BLaER1 treated with 17β-estradiol and CSF1 and Interleukin-3, amounts not matched to agents 10 nM and 100 nM (cell line): ENCODE measurements around the gene SLC34A2.
A peak's percentile ranks its signal among the peaks of the same experiment; 100 is the strongest.

ENCODE experiments used
- H3K27ac ChIP-seq, 11 experiments: shearing (Covaris generic); formaldehyde crosslinking; 2 replicates each; pipeline ENCODE4 v1.8.1; 2022
- H3K27me3 ChIP-seq, 11 experiments: shearing (Covaris generic); formaldehyde crosslinking; 2 replicates each; pipeline ENCODE4 v1.8.1; 2022
- H3K36me3 ChIP-seq, 11 experiments: shearing (Covaris generic); formaldehyde crosslinking; 2 replicates each; pipeline ENCODE4 v1.8.1; 2022
- H3K4me1 ChIP-seq, 10 experiments: shearing (Covaris generic); formaldehyde crosslinking; 2 replicates each; pipeline ENCODE4 v1.8.1; 2022
- H3K4me2 ChIP-seq, 11 experiments: shearing (Covaris generic); formaldehyde crosslinking; 2 replicates each; pipeline ENCODE4 v1.8.1; 2022
- H3K4me3 ChIP-seq, 10 experiments: shearing (Covaris generic); formaldehyde crosslinking; 2 replicates each; pipeline ENCODE4 v1.8.1; 2022
- H3K9ac ChIP-seq, 11 experiments: shearing (Covaris generic); formaldehyde crosslinking; 2 replicates each; pipeline ENCODE4 v1.8.1; 2022
- H3K9me3 ChIP-seq, 11 experiments: shearing (Covaris generic); formaldehyde crosslinking; replicated peaks in 1 of 11; 2 replicates each; pipeline ENCODE4 v1.8.1; 2022
- H4K20me1 ChIP-seq, 11 experiments: shearing (Covaris generic); formaldehyde crosslinking; 2 replicates each; pipeline ENCODE4 v1.8.1; 2022
- Cebpa-rat ChIP-seq, 11 experiments: shearing (Covaris generic); IDR thresholded peaks; 2 replicates each; pipeline ENCODE4 v1.8.1; 2022

The SLC34A2 gene

GRCh38 chr4:25632135-25632534 lies 23.5 kb upstream of the SLC34A2 start:
- H3K4me2 ChIP-seq = peak overlapping the region in 4 of 11 experiments; percentile 5 to 18 (median 14); a peak in 4 of 22 replicates
- no peak overlapping the region for H3K27ac ChIP-seq
- no peaks in the 10 kb centered on the region for H3K36me3 ChIP-seq
- H3K4me3 ChIP-seq = no peak overlapping the region
- no peak overlapping the region for H3K9ac ChIP-seq
- TF ChIP-seq Cebpa-rat (IDR thresholded peaks at IDR 0.05) = no peak
- peaks cover 0 to 9% (median 0%) of the 10 kb centered on the region in 10 experiments; a peak in 4 of 20 replicates for H3K4me1 ChIP-seq
- H4K20me1 ChIP-seq = no peaks in the 10 kb centered on the region
- no peaks in the 10 kb centered on the region for H3K9me3 ChIP-seq
- no peaks in the 10 kb centered on the region for H3K27me3 ChIP-seq

- Histone ChIP-seq H3K4me1 (peaks cover 0 to 9% (median 0%) of the 10 kb centered on the region in 10 experiments; a peak in 4 of 20 replicates), H3K36me3 (no peaks in the 10 kb centered on the region), H3K27me3 (no peaks in the 10 kb centered on the region), H3K9me3 (no peaks in the 10 kb centered on the region), H3K9ac (no peak overlapping the region), H3K4me2 (no peak overlapping the region), H4K20me1 (no peaks in the 10 kb centered on the region), H3K4me3 (no peak overlapping the region), H3K27ac (no peak overlapping the region)
- no peak for TF ChIP-seq Cebpa-rat (IDR thresholded peaks at IDR 0.05)
Measured at GRCh38 chr4:25633541-25633940, 22.1 kb upstream of the SLC34A2 start.

- no peak for TF ChIP-seq Cebpa-rat (IDR thresholded peaks at IDR 0.05)
- no peaks in the 10 kb centered on the region for H3K9me3 ChIP-seq
- no peak overlapping the region for H3K9ac ChIP-seq
- no peak overlapping the region for H3K4me3 ChIP-seq
- H3K4me2 ChIP-seq = no peak overlapping the region
- H3K27me3 ChIP-seq = no peaks in the 10 kb centered on the region
- no peaks in the 10 kb centered on the region for H4K20me1 ChIP-seq
- no peak overlapping the region for H3K27ac ChIP-seq
- peaks cover 0 to 9% (median 0%) of the 10 kb centered on the region in 10 experiments; a peak in 4 of 20 replicates for H3K4me1 ChIP-seq
- no peaks in the 10 kb centered on the region for H3K36me3 ChIP-seq
Measured at GRCh38 chr4:25635501-25635900, 20.1 kb upstream of the SLC34A2 start.

- H4K20me1 ChIP-seq = no peaks in the 10 kb centered on the region
- H3K27ac ChIP-seq = no peak overlapping the region
- H3K9me3 ChIP-seq = no peaks in the 10 kb centered on the region
- no peak overlapping the region for H3K4me3 ChIP-seq
- no peak for TF ChIP-seq Cebpa-rat (IDR thresholded peaks at IDR 0.05)
- H3K27me3 ChIP-seq = no peaks in the 10 kb centered on the region
- H3K4me2 ChIP-seq = no peak overlapping the region
- H3K4me1 ChIP-seq = no peaks in the 10 kb centered on the region
- no peaks in the 10 kb centered on the region for H3K36me3 ChIP-seq
- no peak overlapping the region for H3K9ac ChIP-seq
Measured at GRCh38 chr4:25637581-25638220, 17.9 kb upstream of the SLC34A2 start.

- no peaks in the 10 kb centered on the region for H4K20me1 ChIP-seq
- H3K4me1 ChIP-seq = no peaks in the 10 kb centered on the region
Measured at GRCh38 chr4:25638221-25638601, 17.4 kb upstream of the SLC34A2 start.

GRCh38 chr4:25638806-25639205 lies 16.8 kb upstream of the SLC34A2 start:
- Histone ChIP-seq H3K27ac (no peak overlapping the region), H3K4me2 (no peak overlapping the region), H3K9ac (no peak overlapping the region), H3K4me3 (no peak overlapping the region), H3K9me3 (no peaks in the 10 kb centered on the region), H4K20me1 (no peaks in the 10 kb centered on the region), H3K36me3 (no peaks in the 10 kb centered on the region), H3K4me1 (no peaks in the 10 kb centered on the region), H3K27me3 (no peaks in the 10 kb centered on the region)
- no peak for TF ChIP-seq Cebpa-rat (IDR thresholded peaks at IDR 0.05)

More at GRCh38 chr4:25638221-25638601, 17.4 kb upstream of the SLC34A2 start:
- H3K36me3 ChIP-seq = no peaks in the 10 kb centered on the region
- no peak overlapping the region for H3K4me3 ChIP-seq
- no peak overlapping the region for H3K4me2 ChIP-seq
- H3K27me3 ChIP-seq = no peaks in the 10 kb centered on the region
- no peaks in the 10 kb centered on the region for H3K9me3 ChIP-seq
- no peak for TF ChIP-seq Cebpa-rat (IDR thresholded peaks at IDR 0.05)
- H3K27ac ChIP-seq = no peak overlapping the region
- H3K9ac ChIP-seq = no peak overlapping the region

- TF ChIP-seq Cebpa-rat (IDR thresholded peaks at IDR 0.05) = no peak
- Histone ChIP-seq H3K36me3 (no peaks in the 10 kb centered on the region), H3K4me2 (no peak overlapping the region), H4K20me1 (no peaks in the 10 kb centered on the region; a peak in 1 of 22 replicates), H3K27ac (no peak overlapping the region), H3K9me3 (peaks cover 2 to 7% (median 3%) of the 10 kb centered on the region in 11 experiments; a peak in 19 of 22 replicates), H3K9ac (no peak overlapping the region), H3K4me3 (no peak overlapping the region), H3K4me1 (no peaks in the 10 kb centered on the region), H3K27me3 (peaks cover 14 to 22% (median 16%) of the 10 kb centered on the region in 11 experiments)
Measured at GRCh38 chr4:25650311-25650710, 5.3 kb upstream of the SLC34A2 start.

- Histone ChIP-seq H3K27ac (no peak overlapping the region), H3K9me3 (peaks cover 8 to 19% (median 11%) of the 10 kb centered on the region in 11 experiments; a peak in 20 of 22 replicates)
Measured at GRCh38 chr4:25651682-25652081, 4.0 kb upstream of the SLC34A2 start.

GRCh38 chr4:25654031-25654970 lies 1.4 kb upstream of the SLC34A2 start:
- Histone ChIP-seq H3K4me1 (peaks cover 0 to 13% (median 8%) of the 10 kb centered on the region in 10 experiments; a peak in 10 of 20 replicates), H3K9ac (no peak overlapping the region), H3K36me3 (no peaks in the 10 kb centered on the region), H3K4me2 (no peak overlapping the region), H3K27me3 (peaks cover 32 to 42% (median 34%) of the 10 kb centered on the region in 11 experiments), H3K27ac (no peak overlapping the region), H4K20me1 (no peaks in the 10 kb centered on the region; a peak in 1 of 22 replicates), H3K4me3 (no peak overlapping the region), H3K9me3 (peaks cover 8 to 19% (median 11%) of the 10 kb centered on the region in 11 experiments; a peak in 20 of 22 replicates)
- TF ChIP-seq Cebpa-rat (IDR thresholded peaks at IDR 0.05) = no peak

More at GRCh38 chr4:25651682-25652081, 4.0 kb upstream of the SLC34A2 start:
- H3K4me3 ChIP-seq = no peak overlapping the region
- no peaks in the 10 kb centered on the region; a peak in 1 of 22 replicates for H4K20me1 ChIP-seq
- peaks cover 28 to 36% (median 30%) of the 10 kb centered on the region in 11 experiments for H3K27me3 ChIP-seq
- peaks cover 0 to 7% (median 4%) of the 10 kb centered on the region in 10 experiments; a peak in 10 of 20 replicates for H3K4me1 ChIP-seq
- no peak overlapping the region for H3K4me2 ChIP-seq
- H3K9ac ChIP-seq = no peak overlapping the region
- TF ChIP-seq Cebpa-rat (IDR thresholded peaks at IDR 0.05) = no peak
- no peaks in the 10 kb centered on the region for H3K36me3 ChIP-seq
